ENCODE data around the gene CARD10.
"Not testable (repeated sequence)": the region's sequence is repeated elsewhere in the genome, so short reads cannot be mapped to it uniquely, and the experiment has no call there.

Gene CARD10

GRCh38 chr22:37485395-37486223 is 33.6 kb downstream of the CARD10 start:
- DNase-seq = no peak

- DNase-seq = no peak
Measured at GRCh38 chr22:37484480-37485394, 34.5 kb downstream of the CARD10 start.

DNA sequence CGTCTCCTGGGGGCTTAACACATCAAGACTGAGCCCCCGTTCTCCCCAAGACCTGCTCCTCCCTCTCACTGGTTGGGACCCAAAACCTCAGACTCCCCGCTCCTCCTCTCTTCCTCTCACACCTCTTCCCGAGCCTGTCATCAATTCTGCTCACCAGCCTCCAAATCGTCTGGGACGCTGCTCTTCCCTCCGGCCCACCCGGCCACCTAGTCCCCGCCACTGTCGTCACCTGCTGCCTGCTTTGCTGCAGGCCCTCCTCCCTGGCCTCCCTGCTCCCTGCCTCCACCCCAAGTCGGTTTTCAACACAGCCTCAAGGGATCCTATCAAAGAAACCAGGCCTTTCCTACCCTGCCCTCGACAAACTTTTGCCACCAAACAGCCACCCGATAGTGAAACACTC is 36.2 kb downstream of the CARD10 start:
- DNase-seq = no peak

DNA sequence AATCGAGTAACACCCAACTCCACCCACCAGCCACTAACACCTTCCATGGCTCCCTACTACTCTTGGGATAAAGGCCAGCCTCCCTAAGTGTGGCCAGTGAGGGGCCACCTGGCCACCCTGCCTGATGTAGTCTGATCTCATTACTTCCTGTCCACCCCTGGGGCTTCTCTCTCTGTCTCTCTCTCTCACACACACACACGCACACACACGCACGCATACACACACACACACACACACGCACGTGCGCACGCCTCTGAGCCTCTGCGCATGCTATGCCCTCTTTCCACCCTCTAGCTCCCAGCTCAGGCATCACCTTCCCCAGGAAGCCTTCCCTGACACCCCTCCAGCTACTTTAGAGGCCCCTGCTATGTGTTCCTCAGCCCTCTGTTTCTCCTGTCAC is 37.0 kb downstream of the CARD10 start:
- DNase-seq = no peak

GRCh38 chr22:37481347-37481907 is 37.8 kb downstream of the CARD10 start:
- no peak for DNase-seq

DNA sequence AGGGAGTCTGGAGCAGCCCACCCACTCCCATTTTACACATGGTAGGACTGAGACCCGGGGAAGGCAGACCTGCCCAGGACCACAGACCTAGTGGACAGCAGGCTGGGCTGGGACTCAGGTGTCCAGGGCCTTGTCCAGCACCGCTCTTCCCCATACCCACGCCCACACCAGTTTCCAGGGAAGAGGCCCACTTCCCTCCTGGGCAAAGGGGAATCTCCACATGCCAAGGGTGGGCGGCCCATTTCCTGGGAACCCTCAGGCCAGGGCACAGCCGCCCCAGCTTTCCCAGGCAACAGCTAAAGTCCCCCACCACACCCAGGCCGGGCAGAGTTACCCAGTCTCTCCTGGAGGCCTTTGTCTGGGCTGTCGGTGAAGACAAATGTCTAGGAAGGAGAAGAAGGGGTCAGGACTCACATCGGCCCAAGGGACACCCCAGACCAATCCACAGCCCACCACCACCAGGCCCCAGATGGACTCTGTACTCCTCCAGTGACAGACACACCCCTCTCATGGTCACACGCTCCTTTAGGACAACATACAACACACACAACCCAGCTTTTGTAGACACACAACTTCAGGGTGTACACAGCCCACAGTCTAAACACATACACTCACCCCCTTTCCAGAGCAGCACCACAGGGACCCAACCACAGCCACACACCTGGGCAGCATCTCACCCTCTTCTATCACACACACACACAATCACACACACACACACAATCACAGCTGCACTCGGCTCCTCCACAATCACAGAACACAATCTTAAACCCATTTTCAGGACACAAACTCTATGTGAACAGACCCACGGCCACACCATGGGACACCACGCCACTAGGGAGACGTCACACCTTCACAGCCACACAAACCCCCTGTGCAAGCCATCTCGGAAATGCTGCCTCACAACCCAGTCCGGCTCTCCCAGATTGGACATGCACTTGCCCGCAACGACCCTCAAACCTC is 38.5 kb downstream of the CARD10 start:
- DNase-seq = no peak

GRCh38 chr22:37479196-37479595 is 40.0 kb downstream of the CARD10 start:
- DNase-seq = no peak

DNA sequence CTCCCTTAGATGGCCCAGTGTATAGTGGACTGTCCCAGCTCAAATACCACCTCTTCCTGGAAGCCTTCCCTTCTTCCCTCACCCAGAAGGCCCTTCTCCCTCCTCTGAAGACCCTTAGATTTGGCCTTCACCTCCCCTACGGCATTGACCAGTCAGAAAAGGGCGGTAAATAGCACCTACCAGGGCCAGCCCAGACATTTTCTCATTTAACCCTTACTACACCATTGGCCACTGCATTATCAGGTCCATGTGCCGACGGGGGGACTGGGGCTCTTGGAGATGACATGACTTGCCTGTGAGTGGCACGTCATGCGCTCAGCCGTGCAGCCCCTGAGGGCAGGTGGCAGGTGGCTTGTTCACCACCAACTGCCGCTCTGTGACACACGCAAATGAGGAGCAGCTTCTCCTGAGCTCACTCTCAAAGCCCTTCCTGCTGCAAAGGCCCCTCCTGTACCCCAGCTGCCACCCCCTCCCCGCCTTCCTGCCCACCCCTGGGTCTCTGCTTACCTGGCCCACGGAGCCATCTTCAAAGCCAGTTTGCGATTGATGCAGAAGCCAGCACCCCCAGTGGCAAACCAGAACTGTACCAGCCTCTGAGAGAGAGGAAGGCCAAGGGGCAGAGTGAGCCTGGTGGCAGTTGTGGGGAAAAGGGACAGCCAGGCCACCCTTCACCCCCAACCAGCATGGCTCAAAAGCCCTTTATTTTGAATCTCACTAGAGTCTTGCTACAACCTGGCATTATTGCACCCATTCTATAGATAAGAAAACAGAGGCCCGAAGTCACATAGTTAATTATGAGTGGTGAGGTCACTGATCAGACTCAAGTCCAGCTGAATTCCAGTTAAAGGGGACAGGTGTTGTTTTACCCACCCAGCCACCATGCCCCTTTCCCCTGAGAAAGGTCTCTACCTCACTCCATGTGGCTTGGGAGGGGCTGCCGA is 42.6 kb downstream of the CARD10 start:
- no peak for DNase-seq

DNA sequence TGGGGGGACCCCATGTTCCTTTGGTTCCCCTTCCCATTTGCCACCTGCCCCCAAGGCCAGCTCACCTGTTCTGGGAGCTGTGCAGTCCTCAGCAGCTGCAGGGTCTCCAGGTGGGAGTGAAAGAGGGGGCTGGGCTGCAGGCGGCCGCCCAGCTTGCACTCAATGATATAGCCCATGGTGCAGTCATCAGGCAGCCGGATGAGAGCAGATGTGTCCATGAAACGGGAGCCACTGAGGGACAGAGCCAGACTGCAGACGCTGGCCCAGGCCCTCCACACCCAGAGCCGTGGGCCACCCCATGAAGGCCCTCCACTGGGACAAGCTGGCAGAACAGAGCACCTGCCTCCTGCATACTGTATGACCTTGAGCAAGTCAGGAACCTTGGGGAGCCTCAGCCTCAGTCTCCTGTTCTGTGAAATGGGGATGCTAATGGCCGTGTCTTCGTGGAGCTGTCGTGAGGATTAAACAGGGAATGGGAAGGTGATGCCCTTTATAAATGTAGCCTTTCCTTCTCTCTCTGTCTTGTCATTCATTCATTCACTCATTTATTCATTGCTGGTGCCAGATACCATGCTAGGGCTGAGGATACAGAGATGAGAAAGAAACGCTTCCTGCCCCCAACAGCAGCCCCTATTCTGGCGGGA is 44.6 kb downstream of the CARD10 start:
- no peak for DNase-seq

DNA sequence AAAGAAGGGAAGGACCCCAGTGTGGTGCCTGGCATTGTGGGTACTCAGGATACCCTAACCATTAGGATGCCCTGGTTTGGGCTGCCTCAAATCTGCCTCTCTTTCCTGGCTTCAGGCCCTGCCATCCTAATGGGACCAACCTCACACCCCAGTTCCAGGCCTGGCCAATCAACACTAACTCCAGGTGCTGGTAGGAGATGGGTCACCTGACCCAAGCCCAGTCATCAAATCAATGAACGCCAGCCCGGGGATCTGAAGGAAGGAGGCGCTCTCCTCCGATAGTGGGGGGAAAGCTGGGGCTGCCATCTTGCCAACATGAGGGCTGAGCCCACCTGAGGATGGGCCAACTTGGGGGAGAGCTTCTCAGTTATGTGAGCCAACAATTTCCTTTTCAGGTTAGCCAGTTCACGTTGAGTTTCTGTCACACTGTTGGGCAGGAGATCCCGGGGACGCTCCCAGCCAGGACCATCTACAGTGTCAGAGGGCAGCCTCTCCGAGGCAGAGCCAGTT is 45.7 kb downstream of the CARD10 start:
- no peak for DNase-seq

DNA sequence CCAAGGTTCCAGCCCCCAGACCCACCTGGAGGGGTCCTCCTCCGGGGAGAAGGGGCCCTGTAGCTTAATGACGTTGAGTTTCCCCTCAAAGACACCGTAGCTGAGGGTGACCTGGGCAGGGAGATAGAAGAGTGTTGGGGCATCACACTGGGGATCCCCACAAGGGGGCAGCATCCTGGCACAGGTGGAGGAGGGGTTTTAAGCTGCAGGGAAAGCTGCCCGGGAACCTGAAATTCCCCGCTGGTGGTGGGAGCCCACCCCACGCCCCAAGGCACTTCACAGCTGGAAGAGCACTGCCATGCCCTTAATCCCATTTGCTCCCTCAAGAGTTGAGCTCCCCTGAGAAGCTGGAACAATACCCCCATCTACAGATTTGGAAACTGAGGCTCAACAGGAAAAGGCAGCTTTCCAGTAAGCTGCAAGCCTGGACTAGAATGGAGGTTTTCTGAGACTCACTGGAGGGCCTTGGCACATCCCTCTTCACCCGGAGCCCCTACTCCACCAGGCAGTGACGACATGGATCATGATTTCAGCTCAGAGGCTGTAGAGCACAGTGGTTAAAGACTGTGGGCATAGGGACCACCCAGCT is 46.7 kb downstream of the CARD10 start:
- no peak for DNase-seq

- no peak for DNase-seq
Measured at GRCh38 chr22:37471727-37472417, 47.3 kb downstream of the CARD10 start.

- DNase-seq = no peak
Measured at GRCh38 chr22:37470087-37470445, 49.1 kb downstream of the CARD10 start.

DNA sequence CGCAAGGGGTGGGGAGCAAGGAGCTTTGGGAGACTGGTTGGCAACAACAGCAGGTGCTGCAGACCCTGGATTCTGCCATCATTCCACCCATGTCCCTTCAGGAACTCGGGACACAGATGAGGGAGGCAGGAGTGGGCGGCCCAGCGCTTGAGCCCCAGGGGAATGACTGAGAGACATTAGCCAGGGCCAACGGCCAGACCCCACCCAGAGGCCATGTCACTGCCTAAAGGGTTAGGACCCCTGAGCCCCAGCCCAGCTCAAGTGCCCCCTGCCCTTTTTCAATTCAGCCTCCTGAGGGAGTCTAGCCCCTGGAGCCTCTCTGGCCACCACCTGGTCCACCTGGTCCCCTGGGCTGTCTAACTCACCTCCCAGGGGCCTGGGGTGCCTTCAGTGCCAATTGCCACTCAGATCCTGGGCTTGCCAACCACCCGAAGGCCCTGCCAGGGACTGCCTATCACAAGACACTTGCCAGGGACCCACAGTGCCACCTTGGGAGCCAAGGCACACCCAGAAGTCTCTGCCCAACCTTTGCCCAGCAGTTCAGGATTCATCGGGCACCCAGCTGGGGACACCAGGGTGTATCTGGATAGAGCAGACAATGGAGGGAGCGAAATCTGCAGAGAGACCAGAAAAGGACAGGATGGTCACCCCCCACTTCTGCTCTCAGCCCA is 49.7 kb downstream of the CARD10 start:
- DNase-seq = no peak

DNA sequence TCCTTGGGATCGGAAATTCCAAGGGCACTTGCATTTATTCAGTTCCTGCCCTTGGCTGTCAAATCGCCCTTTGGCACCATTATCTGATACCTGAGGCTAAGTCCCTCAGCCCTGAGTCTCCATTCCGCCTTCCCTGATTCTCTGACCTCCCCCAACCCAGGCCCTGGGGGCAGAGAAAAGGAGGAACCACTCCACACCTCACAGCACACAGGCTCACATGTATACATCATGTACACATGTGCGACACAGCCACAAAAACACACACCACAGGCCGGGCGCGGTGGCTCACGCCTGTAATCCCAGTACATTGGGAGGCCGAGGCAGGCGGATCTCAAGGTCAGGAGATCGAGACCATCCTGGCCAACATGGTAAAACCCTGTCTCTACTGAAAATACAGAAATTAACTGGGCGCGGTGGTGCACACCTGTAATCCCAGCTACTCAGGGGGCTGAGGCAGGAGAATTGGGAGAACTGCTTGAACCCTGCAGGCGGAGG is 51.0 kb downstream of the CARD10 start:
- DNase-seq = not testable (repeated sequence)

DNA sequence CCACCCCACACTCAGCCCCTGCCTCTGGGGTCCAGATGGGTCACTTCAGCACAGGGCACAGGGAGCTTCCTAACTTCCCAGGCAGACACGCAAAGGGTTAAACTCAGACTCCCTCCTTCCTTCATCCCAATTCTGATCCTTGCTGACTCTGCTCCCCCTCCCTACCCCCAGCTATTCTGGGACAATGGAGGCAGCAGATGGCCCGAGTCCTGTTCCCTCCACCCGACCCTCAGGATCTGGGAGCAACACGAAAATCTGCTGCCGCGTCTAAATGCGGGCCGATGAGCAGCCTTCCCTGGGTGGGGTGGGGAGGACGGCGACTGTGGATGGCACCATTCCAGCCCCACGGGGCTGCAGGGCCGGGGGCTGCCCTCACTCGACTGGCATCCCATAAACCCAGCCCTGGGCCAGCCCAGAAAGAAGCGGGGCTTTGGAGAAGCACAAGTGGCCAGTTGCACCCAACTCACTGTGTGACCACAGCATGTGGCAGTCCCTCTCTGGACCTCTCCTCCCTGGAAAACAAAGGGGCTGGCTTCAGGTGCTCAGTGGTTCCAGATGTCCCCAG is 51.7 kb downstream of the CARD10 start:
- DNase-seq = no peak

DNA sequence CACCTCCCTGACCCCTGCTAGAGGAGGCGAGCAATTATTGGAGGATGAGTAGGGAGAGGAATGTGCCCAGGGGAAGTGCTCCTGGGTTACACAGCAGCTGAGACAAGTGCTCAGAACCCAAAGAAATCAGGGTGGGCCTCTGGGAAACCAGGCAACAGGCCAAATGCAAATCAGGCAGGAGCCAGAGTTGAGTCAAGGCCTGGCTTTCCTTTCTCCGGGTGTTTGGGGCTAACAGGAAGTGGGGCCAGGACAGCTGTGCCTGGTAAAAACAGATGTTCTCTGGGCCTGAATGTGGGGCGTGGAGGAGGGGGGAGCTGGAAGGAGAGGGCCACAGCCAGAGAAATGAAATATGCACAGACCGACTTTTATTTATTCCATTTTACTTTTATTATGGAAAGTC is 55.0 kb downstream of the CARD10 start:
- no peak for DNase-seq

DNA sequence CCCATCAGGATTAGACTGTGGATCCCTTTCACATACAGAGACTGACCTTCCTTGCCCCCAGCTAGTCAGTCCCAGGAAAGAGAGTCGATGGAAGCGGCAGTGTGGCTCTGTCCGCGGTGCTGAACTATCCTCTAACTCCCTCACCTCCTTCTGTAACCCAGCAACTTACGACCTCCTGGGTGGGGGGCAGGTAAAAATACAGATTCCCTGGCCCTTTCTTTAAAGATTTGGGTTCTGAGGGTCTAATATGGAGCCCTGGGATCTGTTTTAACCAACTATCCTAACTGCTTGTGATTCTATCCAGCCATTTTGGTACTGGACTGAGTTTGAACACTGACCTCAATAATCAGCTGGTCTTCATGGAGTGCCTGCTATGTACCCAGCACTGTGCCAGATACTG is 56.2 kb downstream of the CARD10 start:
- DNase-seq = no peak

All from NCI-H524 treated with DMSO at 0.1 percent for 48 hours (cell line).